T-helper 2 cell treated with Interferon-gamma antibody and Interleukin-4, amounts not matched to agents 100 ng/mL and 5 ng/mL, for 36 hours (primary cell): Measurements from ENCODE around the gene LEP. TPM values are rescaled to one million over a fixed set of nuclear protein-coding genes. Genes with fewer than 3 reads are reported as not detected.

Experiments
- total RNA-seq: library from RNA; stranded (reverse); gene quantifications from 2 replicates; pipeline ENCODE4 v1.2.3, GENCODE V29; 2022

The LEP gene
- total RNA-seq, 1 donor from 2014 or later = not detected

Other genes with a start within 250 kb of the LEP start
- not detected in 2 replicates for gene LRRC4, start 209.8 kb upstream of the LEP start, total RNA-seq
- 45.7 and 45.9 TPM in 2 replicates for gene RBM28, start 102.6 kb downstream of the LEP start, total RNA-seq
- 0.07 and 0.18 TPM in 2 replicates for gene PRRT4, start 120.4 kb downstream of the LEP start, total RNA-seq
- gene IMPDH1, start 168.7 kb downstream of the LEP start, total RNA-seq = 92.4 and 97.2 TPM in 2 replicates
- 17.1 and 17.8 TPM in 2 replicates for gene HILPDA, start 214.6 kb downstream of the LEP start, total RNA-seq
- gene METTL2B, start 235.5 kb downstream of the LEP start, total RNA-seq = 36.9 and 39.9 TPM in 2 replicates